ENCODE results near the gene NANOS3. TPM values are rescaled to one million over a fixed set of nuclear protein-coding genes. Genes with fewer than 3 reads are reported as not detected.

Gene NANOS3
- total RNA-seq, 1 experiment from 2014 or later = not detected

- peak overlapping the region; percentile 91 for H3K4me2 ChIP-seq (ENCODE audit: low read length)
- intact Hi-C loops (cut with micrococcal nuclease) = loop anchor here (5.0 kb wide), 1 partner anchor 43 kb away; the partner anchor contains the start of gene ZSWIM4
- peak; percentile 61; the same call in 1 of the 2 replicates for TF ChIP-seq POLR2AphosphoS5 (IDR thresholded peaks at IDR 0.05; ENCODE audit: low read depth, low read length)
- TF ChIP-seq TCF7L2 (IDR thresholded peaks at IDR 0.05; ENCODE audit: borderline replicate concordance, extremely low read depth, insufficient read depth, insufficient read length) = peak; percentile 63
- TF ChIP-seq ZFX (IDR thresholded peaks at IDR 0.05) = no peak
- peak; percentile 85 for TF ChIP-seq YY1 (IDR thresholded peaks at IDR 0.05; ENCODE audit: extremely low read depth, insufficient replicate concordance, low read depth, low read length)
- DNase-seq (ENCODE audit: low read depth, low spot score) = no peak
- ChIA-PET CTCF (interaction anchor here (1.2 to 1.8 kb wide), 2 partner anchors 22 to 218 kb away, joined by 3 to 6 read pairs; no protein-coding TSS in a partner anchor), POLR2A (interaction anchor here (0.9 to 4.6 kb wide), 7 partner anchors 11 to 46 kb away, joined by 3 to 64 read pairs (median 6); partner anchors contain the start of gene ZSWIM4), RAD21 (ENCODE audit: low non-redundant PET in 1 of 2, low total read pairs in 2 of 2, uncharacterized antibody in 2 of 2, unreplicated experiment in 2 of 2) (interaction anchor here (0.6 to 1.2 kb wide), 5 partner anchors 18 to 673 kb away, joined by 3 to 4 read pairs (median 3); no protein-coding TSS in a partner anchor)
- H3K4me1 ChIP-seq (ENCODE audit: control insufficient read depth in 1 of 2, insufficient read depth in 2 of 2, low read length in 2 of 2) = peaks cover 62 to 88% of the 10 kb centered on the region in 2 experiments
- H3K79me2 ChIP-seq (ENCODE audit: insufficient read depth, low read length) = peaks cover 75% of the 10 kb centered on the region
- peak overlapping the region; percentile 84 to 91 for H3K4me3 ChIP-seq (replicated peaks in 1 of 2; ENCODE audit: low read depth in 1 of 2, low read length in 2 of 2)
- H3K9me2 ChIP-seq (ENCODE audit: insufficient read depth) = no peaks in the 10 kb centered on the region
- H3K9ac ChIP-seq (ENCODE audit: low read length) = peak overlapping the region; percentile 97
- ATAC-seq = peak; percentile 64
- no peak overlapping the region for H2AFZ ChIP-seq (ENCODE audit: low read depth, low read length, poor library complexity, severe bottlenecking)
- H3K36me3 ChIP-seq (ENCODE audit: control insufficient read depth in 1 of 2, insufficient read depth in 2 of 2, low read length in 2 of 2) = peaks cover 3 to 40% of the 10 kb centered on the region in 2 experiments; a peak in 2 of 4 replicates
- no peaks in the 10 kb centered on the region for H3K9me3 ChIP-seq (ENCODE audit: control insufficient read depth in 1 of 2, insufficient read depth in 1 of 2, low read depth in 1 of 2, low read length in 2 of 2)
- no TSS peak for BruUV-seq (replicated peaks)
- H4K20me1 ChIP-seq (ENCODE audit: insufficient read depth) = peaks cover 12% of the 10 kb centered on the region; the same call in 1 of the 2 replicates
- peak overlapping the region; percentile 96 for H3K27ac ChIP-seq (ENCODE audit: low read depth, low read length)
- no peaks in the 10 kb centered on the region for H3K27me3 ChIP-seq (ENCODE audit: insufficient read depth, low read length)
These were observed 36.4 kb upstream of the NANOS3 start for GRCh38 chr19:13840305-13841085.
